BE2C (cell line): ENCODE results near the gene KCNH6.

Experiments
- DNase-seq: peaks from one replicate; pipeline ENCODE4 v3.0.0-alpha.2; 2020
- H3K27me3 ChIP-seq: fragments of 250-450 bp; sonication (Bioruptor Pico); 2 replicates; pipeline ENCODE4 v1.5.1; 2020; ENCODE audit warnings: mild to moderate bottlenecking
- H3K36me3 ChIP-seq: fragments of 250-450 bp; sonication (Bioruptor Pico); 2 replicates; pipeline ENCODE4 v1.5.1; 2020; ENCODE audit warnings: mild to moderate bottlenecking
- H3K4me1 ChIP-seq: fragments of 250-450 bp; sonication (Bioruptor Pico); 2 replicates; pipeline ENCODE4 v1.5.1; 2020
- H3K4me3 ChIP-seq: 2 replicates; pipeline ENCODE4 v1.5.1; 2011; ENCODE audit warnings: low read depth, low read length
- H3K9me3 ChIP-seq: fragments of 250-450 bp; sonication (Bioruptor Pico); 2 replicates; pipeline ENCODE4 v1.5.1; 2020
- CTCF ChIP-seq: IDR thresholded peaks from 2 replicates; pipeline ENCODE4 v1.5.1; 2012; ENCODE audit warnings: mild to moderate bottlenecking, low read depth, low read length

The KCNH6 gene

DNA sequence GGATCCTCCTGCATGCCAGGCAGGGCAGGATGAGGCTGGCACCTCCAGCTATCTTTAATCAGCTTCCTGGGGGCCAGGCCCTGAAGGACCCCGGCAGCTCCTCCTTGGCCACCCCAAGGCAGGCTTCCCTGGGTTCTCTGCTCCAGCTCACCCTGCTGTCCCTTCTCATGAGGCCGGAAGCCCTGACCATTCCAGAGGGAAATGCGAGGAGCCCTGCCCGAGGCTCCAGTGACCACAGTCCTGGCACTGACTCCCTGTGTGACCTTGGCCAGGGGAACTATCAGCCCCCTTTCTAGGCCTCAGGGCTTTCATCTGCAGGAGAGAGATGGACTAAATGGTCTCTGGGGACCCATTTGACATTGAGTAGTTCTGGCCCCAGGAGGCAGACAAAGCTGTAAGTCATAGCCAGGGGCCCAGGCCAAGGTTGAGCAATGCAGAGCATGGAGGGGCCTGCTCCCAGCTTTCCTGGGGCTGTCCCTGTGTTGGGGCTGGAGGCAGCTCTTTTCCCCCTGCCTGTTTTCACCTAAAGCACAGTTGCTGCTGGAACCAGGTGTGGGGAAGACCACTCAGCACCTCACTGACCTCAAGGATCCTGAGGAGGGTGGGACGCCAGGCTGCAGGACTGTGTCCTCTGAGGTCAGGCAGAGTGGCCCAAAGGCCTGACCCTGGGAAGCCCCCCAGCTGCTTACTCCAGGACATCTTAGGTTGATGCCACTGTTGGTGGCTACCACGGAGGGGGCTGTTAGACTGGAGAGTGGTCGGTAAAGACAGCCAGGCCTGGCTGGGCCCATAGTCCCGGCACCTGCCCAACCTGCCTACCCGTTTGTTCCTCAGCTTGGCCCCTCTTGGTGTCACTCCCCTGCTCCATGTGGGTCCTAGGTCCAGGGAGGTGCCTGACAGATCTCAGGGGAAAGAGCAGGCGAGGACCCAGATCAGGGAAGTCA lies 8.1 kb downstream of the KCNH6 start:
- Histone ChIP-seq H3K36me3 (no peaks in the 10 kb centered on the region), H3K9me3 (no peaks in the 10 kb centered on the region), H3K4me3 (no peak overlapping the region), H3K4me1 (peaks cover 21% of the 10 kb centered on the region), H3K27me3 (no peaks in the 10 kb centered on the region)
- peak; percentile 72 for DNase-seq
- TF ChIP-seq CTCF = no peak

DNA sequence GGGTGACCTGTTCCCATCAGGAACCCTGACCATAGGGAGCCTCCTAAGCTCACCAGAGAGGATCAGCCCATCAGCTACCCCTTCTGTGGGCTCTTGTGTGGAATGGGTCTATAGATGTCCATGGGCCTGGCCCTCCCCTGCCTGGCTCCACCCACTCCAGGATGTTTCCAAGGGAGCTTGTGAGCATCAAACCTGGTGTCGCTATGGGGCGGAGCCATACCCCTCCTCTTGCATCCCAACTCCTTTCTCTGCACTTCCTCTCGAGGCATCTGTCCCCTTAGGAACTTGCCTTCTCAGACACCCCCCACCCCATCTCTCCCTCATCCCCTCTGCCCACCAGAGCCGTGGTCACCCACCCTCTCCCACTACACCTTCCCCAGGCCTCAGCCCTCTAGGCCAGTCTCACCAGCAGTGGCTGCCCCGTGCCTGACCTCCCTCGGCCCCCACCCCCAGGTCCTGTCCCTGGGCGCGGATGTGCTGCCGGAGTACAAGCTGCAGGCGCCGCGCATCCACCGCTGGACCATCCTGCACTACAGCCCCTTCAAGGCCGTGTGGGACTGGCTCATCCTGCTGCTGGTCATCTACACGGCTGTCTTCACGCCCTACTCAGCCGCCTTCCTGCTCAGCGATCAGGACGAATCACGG lies 10.4 kb downstream of the KCNH6 start:
- Histone ChIP-seq H3K36me3 (no peaks in the 10 kb centered on the region), H3K4me3 (no peak overlapping the region), H3K27me3 (no peaks in the 10 kb centered on the region), H3K9me3 (no peaks in the 10 kb centered on the region), H3K4me1 (peaks cover 26% of the 10 kb centered on the region)
- no peak for DNase-seq
- TF ChIP-seq CTCF = no peak

- H3K9me3 ChIP-seq = no peaks in the 10 kb centered on the region
- no peak for TF ChIP-seq CTCF
- no peaks in the 10 kb centered on the region for H3K27me3 ChIP-seq
- H3K4me3 ChIP-seq = no peak overlapping the region
- no peaks in the 10 kb centered on the region for H3K36me3 ChIP-seq
- no peak for DNase-seq
- H3K4me1 ChIP-seq = peaks cover 28% of the 10 kb centered on the region
Observed at GRCh38 chr17:63534078-63534570, 11.0 kb downstream of the KCNH6 start.

DNA sequence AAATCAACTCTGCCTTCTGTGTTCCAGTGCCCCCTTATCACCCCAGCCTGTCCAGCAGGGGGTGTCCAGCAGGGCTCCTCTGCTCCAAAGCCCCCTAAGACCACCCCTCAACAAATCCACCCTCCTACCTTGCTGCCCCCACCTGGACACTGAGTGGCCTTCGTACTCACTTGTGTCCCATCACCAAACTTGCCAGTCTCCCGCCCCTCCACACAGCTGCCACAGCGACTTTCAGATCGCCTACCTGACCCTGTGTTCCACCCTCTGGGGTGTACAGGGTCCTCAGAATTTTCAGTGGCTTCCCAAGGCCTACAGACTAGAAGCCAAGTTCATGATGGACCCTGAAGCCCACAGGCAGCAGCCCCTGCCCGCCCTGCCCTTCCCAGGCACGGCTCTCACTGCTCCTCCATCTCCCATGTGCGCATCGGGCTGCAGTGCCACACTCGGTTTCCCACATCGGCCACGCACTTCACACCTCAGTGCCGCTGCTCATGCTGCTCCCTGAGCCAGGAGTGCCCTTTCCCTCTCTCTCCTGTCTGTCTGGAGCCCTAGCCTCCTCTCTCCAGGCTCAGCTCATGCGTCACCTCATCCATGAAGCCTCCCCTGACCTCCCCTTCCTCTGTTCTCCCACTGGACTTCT lies 11.8 kb downstream of the KCNH6 start:
- no peak for TF ChIP-seq CTCF
- H3K36me3 ChIP-seq = no peaks in the 10 kb centered on the region
- H3K4me1 ChIP-seq = peaks cover 22% of the 10 kb centered on the region
- no peak for DNase-seq
- H3K27me3 ChIP-seq = no peaks in the 10 kb centered on the region
- H3K4me3 ChIP-seq = no peak overlapping the region
- no peaks in the 10 kb centered on the region for H3K9me3 ChIP-seq

DNA sequence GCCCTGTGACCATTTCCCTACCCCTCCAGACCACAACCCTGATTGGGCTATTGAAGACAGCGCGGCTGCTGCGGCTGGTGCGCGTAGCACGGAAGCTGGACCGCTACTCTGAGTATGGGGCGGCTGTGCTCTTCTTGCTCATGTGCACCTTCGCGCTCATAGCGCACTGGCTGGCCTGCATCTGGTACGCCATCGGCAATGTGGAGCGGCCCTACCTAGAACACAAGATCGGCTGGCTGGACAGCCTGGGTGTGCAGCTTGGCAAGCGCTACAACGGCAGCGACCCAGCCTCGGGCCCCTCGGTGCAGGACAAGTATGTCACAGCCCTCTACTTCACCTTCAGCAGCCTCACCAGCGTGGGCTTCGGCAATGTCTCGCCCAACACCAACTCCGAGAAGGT lies 12.5 kb downstream of the KCNH6 start:
- Histone ChIP-seq H3K27me3 (no peaks in the 10 kb centered on the region), H3K36me3 (no peaks in the 10 kb centered on the region), H3K4me3 (no peak overlapping the region), H3K9me3 (no peaks in the 10 kb centered on the region), H3K4me1 (peaks cover 18% of the 10 kb centered on the region)
- no peak for TF ChIP-seq CTCF
- no peak for DNase-seq
